GM23338 (cell line): Measurements from ENCODE around the gene SPA17. TPM values are rescaled to one million over a fixed set of nuclear protein-coding genes. Genes with fewer than 3 reads are reported as not detected.
A peak's percentile ranks its signal among the peaks of the same experiment; 100 is the strongest.

Experiments used
- ATAC-seq: fragments of 200-7000 bp; cut with Tn5 transposase; 3 replicates; pipeline ENCODE4 v1.9.1; 2020
- DNase-seq: peaks from one replicate; pipeline ENCODE4 v3.0.0-alpha.2; 2015; ENCODE audit warnings: low spot score
- H2AFZ ChIP-seq: fragments of 200-600 bp; sonication (generic); 2 replicates; pipeline ENCODE4 v1.8.0; 2016; ENCODE audit warnings: antibody characterized with exemption, mild to moderate bottlenecking, moderate library complexity
- H3F3A ChIP-seq: fragments of 200-600 bp; sonication (generic); replicated peaks from 2 replicates; pipeline ENCODE4 v1.8.0; 2017; ENCODE audit warnings: antibody characterized with exemption, mixed run types, low read depth
- H3K27ac ChIP-seq: fragments of 200-600 bp; sonication (generic); 2 replicates; pipeline ENCODE4 v1.6.1; 2016; ENCODE audit warnings: low read depth
- H3K27me3 ChIP-seq: fragments of 200-600 bp; sonication (generic); 2 replicates; pipeline ENCODE4 v1.8.0; 2016; ENCODE audit warnings: mild to moderate bottlenecking, mixed run types, moderate library complexity; ENCODE audit not compliant: insufficient read depth
- H3K36me3 ChIP-seq: fragments of 200-600 bp; sonication (generic); 2 replicates; pipeline ENCODE4 v1.8.0; 2016; ENCODE audit warnings: mild to moderate bottlenecking; ENCODE audit not compliant: insufficient read depth
- H3K4me1 ChIP-seq: fragments of 200-600 bp; sonication (generic); 2 replicates; pipeline ENCODE4 v1.8.0; 2016; ENCODE audit warnings: mild to moderate bottlenecking, moderate library complexity; ENCODE audit not compliant: insufficient read depth
- H3K4me2 ChIP-seq: fragments of 200-600 bp; sonication (generic); 2 replicates; pipeline ENCODE4 v1.7.1; 2017; ENCODE audit warnings: mixed run types
- H3K4me3 ChIP-seq: fragments of 200-600 bp; sonication (generic); 2 replicates; pipeline ENCODE4 v1.6.1; 2016; ENCODE audit warnings: mixed run types
- H3K79me2 ChIP-seq: fragments of 200-600 bp; sonication (generic); replicated peaks from 2 replicates; pipeline ENCODE4 v1.8.0; 2017; ENCODE audit warnings: mild to moderate bottlenecking; ENCODE audit not compliant: insufficient read depth
- H3K9me2 ChIP-seq: fragments of 200-600 bp; sonication (generic); 2 replicates; pipeline ENCODE4 v1.8.0; 2017; ENCODE audit not compliant: insufficient read depth
- H4K20me1 ChIP-seq: fragments of 200-600 bp; sonication (generic); replicated peaks from 2 replicates; pipeline ENCODE4 v1.8.0; 2017; ENCODE audit warnings: mild to moderate bottlenecking; ENCODE audit not compliant: insufficient read depth
- H3K27ac Mint-ChIP-seq: 2 replicates; pipeline ENCODE4 v1.8.0; 2020; ENCODE audit warnings: inconsistent platforms, mild to moderate bottlenecking, moderate library complexity, mixed read lengths
- H3K27me3 Mint-ChIP-seq: 3 replicates; pipeline ENCODE4 v1.8.0; 2022; ENCODE audit warnings: low read depth, mild to moderate bottlenecking, moderate library complexity, mixed read lengths, inconsistent platforms; ENCODE audit not compliant: insufficient read depth, poor library complexity
- H3K36me3 Mint-ChIP-seq: 3 replicates; pipeline ENCODE4 v1.8.0; 2021; ENCODE audit warnings: low read depth, mild to moderate bottlenecking, inconsistent platforms, moderate library complexity, mixed read lengths
- H3K4me1 Mint-ChIP-seq: 3 replicates; pipeline ENCODE4 v1.8.0; 2020; ENCODE audit warnings: mild to moderate bottlenecking, inconsistent platforms, mixed read lengths
- H3K4me3 Mint-ChIP-seq: 3 replicates; pipeline ENCODE4 v1.8.0; 2021; ENCODE audit warnings: moderate library complexity, mild to moderate bottlenecking, inconsistent platforms, mixed read lengths
- H3K9me3 Mint-ChIP-seq: 3 replicates; pipeline ENCODE4 v1.8.0; 2020; ENCODE audit warnings: moderate library complexity, mild to moderate bottlenecking, inconsistent platforms, mixed read lengths
- CREB1 ChIP-seq: fragments of 250-450 bp; sonication (Bioruptor Pico); IDR thresholded peaks from 2 replicates; pipeline ENCODE4 v1.5.0; 2020; ENCODE audit warnings: low read depth, mild to moderate bottlenecking, moderate library complexity
- CTCF ChIP-seq, 2 experiments: fragments of 200-600 bp in 1 of 2; sonication (generic) in 1 of 2; conservative IDR thresholded peaks; 2 replicates each; pipeline versions ENCODE4 v1.5.1 to v1.6.1; 2016 to 2017; ENCODE audit warnings: antibody characterized with exemption in 2 of 2, low read depth in 2 of 2, mild to moderate bottlenecking in 2 of 2, moderate library complexity in 1 of 2
- EZH2 ChIP-seq: fragments of 200-600 bp; sonication (generic); IDR thresholded peaks from one replicate; pipeline ENCODE4 v1.8.0; 2017; ENCODE audit warnings: antibody characterized with exemption, mild to moderate bottlenecking, low read depth; ENCODE audit not compliant: unreplicated experiment
- EZH2phosphoT487 ChIP-seq: fragments of 200-600 bp; sonication (generic); IDR thresholded peaks from one replicate; pipeline ENCODE4 v1.8.1; 2018; ENCODE audit warnings: antibody characterized with exemption; ENCODE audit not compliant: unreplicated experiment
- JUNB ChIP-seq: IDR thresholded peaks from one replicate; pipeline ENCODE4 v1.6.1; 2016; ENCODE audit warnings: antibody characterized with exemption; ENCODE audit not compliant: unreplicated experiment
- NANOG ChIP-seq: IDR thresholded peaks from 2 replicates; pipeline ENCODE4 v1.6.1; 2016; ENCODE audit warnings: antibody characterized with exemption, borderline replicate concordance
- POLR2AphosphoS5 ChIP-seq: IDR thresholded peaks from 2 replicates; pipeline ENCODE4 v1.6.1; 2016; ENCODE audit warnings: antibody characterized with exemption, low read depth
- STAT1 ChIP-seq: IDR thresholded peaks from one replicate; pipeline ENCODE4 v1.6.1; 2016; ENCODE audit warnings: antibody characterized with exemption; ENCODE audit not compliant: unreplicated experiment
- ZNF114 ChIP-seq: fragments of 250-450 bp; sonication (Bioruptor Pico); IDR thresholded peaks from 2 replicates; pipeline ENCODE4 v1.5.0; 2020; ENCODE audit warnings: mild to moderate bottlenecking, moderate library complexity
- ZNF331 ChIP-seq: fragments of 250-450 bp; sonication (Bioruptor Pico); IDR thresholded peaks from 2 replicates; pipeline ENCODE4 v1.5.0; 2020; ENCODE audit warnings: low read depth, mild to moderate bottlenecking, moderate library complexity
- polyA plus RNA-seq: library from polyadenylated mRNA; unstranded; fragments of >200 nt; fragmentation: Nextera tagmentation; extraction: Ambion mirVana; gene quantifications from 2 replicates; pipeline ENCODE4 v1.2.1, GENCODE V29; 2016
- total RNA-seq: library from RNA; depleted of rRNA; stranded (reverse); fragments of >200 nt; shearing (Covaris generic); gene quantifications from 2 replicates; pipeline ENCODE4 v1.2.3, GENCODE V29; 2014
- TF ChIP-seq, protein P1 (sequence below): IDR thresholded peaks from one replicate; pipeline ENCODE4 v1.6.1; 2018; ENCODE audit warnings: antibody characterized with exemption; ENCODE audit not compliant: unreplicated experiment
- TF ChIP-seq, protein P2 (sequence below): fragments of 250-450 bp; sonication (Bioruptor Pico); IDR thresholded peaks from 2 replicates; pipeline ENCODE4 v1.5.0; 2020; ENCODE audit warnings: mild to moderate bottlenecking, moderate library complexity
- TF ChIP-seq, protein P3 (sequence below): IDR thresholded peaks from 2 replicates; pipeline ENCODE4 v1.6.1; 2016; ENCODE audit warnings: antibody characterized with exemption

SPA17 gene
- total and polyA plus RNA-seq, 2 experiments from 2014 or later: 3.2 to 14.9 TPM

- ATAC-seq (peak; percentile 77), DNase-seq (peak; percentile 94)
- Histone ChIP-seq H3K27me3 (peaks cover 99% of the 10 kb centered on the region), H3F3A (peaks cover 5% of the 10 kb centered on the region; the same call in 1 of the 2 replicates), H3K79me2 (no peaks in the 10 kb centered on the region), H3K9me2 (no peaks in the 10 kb centered on the region), H3K36me3 (no peaks in the 10 kb centered on the region), H3K27ac (no peak overlapping the region), H3K4me3 (peak overlapping the region; percentile 90), H3K4me2 (peak overlapping the region; percentile 85), H2AFZ (peak overlapping the region; percentile 93), H4K20me1 (peaks cover 29% of the 10 kb centered on the region), H3K4me1 (peaks cover 31% of the 10 kb centered on the region)
- Mint-ChIP-seq H3K27me3 (peaks cover 99% of the 10 kb centered on the region), H3K27ac (no peak overlapping the region), H3K9me3 (no peaks in the 10 kb centered on the region), H3K36me3 (no peaks in the 10 kb centered on the region; the same call in 2 of the 3 replicates), H3K4me3 (peak overlapping the region; percentile 84), H3K4me1 (peaks cover 26% of the 10 kb centered on the region)
- TF ChIP-seq EZH2 (peak; percentile 52), CTCF (conservative IDR thresholded peaks at IDR 0.05; ENCODE audit: low read depth in 2 of 2) (peak; percentile 60 to 81), STAT1 (no peak), ZNF114 (CRISPR knock-in tag) (no peak), CREB1 (CRISPR knock-in tag) (no peak), NANOG (no peak), EZH2phosphoT487 (no peak), JUNB (no peak), ZNF331 (no peak), POLR2AphosphoS5 (no peak; the same call in 1 of the 2 replicates)
- TF ChIP-seq, protein P1, sequence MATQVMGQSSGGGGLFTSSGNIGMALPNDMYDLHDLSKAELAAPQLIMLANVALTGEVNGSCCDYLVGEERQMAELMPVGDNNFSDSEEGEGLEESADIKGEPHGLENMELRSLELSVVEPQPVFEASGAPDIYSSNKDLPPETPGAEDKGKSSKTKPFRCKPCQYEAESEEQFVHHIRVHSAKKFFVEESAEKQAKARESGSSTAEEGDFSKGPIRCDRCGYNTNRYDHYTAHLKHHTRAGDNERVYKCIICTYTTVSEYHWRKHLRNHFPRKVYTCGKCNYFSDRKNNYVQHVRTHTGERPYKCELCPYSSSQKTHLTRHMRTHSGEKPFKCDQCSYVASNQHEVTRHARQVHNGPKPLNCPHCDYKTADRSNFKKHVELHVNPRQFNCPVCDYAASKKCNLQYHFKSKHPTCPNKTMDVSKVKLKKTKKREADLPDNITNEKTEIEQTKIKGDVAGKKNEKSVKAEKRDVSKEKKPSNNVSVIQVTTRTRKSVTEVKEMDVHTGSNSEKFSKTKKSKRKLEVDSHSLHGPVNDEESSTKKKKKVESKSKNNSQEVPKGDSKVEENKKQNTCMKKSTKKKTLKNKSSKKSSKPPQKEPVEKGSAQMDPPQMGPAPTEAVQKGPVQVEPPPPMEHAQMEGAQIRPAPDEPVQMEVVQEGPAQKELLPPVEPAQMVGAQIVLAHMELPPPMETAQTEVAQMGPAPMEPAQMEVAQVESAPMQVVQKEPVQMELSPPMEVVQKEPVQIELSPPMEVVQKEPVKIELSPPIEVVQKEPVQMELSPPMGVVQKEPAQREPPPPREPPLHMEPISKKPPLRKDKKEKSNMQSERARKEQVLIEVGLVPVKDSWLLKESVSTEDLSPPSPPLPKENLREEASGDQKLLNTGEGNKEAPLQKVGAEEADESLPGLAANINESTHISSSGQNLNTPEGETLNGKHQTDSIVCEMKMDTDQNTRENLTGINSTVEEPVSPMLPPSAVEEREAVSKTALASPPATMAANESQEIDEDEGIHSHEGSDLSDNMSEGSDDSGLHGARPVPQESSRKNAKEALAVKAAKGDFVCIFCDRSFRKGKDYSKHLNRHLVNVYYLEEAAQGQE: no peak
- TF ChIP-seq, protein P2, sequence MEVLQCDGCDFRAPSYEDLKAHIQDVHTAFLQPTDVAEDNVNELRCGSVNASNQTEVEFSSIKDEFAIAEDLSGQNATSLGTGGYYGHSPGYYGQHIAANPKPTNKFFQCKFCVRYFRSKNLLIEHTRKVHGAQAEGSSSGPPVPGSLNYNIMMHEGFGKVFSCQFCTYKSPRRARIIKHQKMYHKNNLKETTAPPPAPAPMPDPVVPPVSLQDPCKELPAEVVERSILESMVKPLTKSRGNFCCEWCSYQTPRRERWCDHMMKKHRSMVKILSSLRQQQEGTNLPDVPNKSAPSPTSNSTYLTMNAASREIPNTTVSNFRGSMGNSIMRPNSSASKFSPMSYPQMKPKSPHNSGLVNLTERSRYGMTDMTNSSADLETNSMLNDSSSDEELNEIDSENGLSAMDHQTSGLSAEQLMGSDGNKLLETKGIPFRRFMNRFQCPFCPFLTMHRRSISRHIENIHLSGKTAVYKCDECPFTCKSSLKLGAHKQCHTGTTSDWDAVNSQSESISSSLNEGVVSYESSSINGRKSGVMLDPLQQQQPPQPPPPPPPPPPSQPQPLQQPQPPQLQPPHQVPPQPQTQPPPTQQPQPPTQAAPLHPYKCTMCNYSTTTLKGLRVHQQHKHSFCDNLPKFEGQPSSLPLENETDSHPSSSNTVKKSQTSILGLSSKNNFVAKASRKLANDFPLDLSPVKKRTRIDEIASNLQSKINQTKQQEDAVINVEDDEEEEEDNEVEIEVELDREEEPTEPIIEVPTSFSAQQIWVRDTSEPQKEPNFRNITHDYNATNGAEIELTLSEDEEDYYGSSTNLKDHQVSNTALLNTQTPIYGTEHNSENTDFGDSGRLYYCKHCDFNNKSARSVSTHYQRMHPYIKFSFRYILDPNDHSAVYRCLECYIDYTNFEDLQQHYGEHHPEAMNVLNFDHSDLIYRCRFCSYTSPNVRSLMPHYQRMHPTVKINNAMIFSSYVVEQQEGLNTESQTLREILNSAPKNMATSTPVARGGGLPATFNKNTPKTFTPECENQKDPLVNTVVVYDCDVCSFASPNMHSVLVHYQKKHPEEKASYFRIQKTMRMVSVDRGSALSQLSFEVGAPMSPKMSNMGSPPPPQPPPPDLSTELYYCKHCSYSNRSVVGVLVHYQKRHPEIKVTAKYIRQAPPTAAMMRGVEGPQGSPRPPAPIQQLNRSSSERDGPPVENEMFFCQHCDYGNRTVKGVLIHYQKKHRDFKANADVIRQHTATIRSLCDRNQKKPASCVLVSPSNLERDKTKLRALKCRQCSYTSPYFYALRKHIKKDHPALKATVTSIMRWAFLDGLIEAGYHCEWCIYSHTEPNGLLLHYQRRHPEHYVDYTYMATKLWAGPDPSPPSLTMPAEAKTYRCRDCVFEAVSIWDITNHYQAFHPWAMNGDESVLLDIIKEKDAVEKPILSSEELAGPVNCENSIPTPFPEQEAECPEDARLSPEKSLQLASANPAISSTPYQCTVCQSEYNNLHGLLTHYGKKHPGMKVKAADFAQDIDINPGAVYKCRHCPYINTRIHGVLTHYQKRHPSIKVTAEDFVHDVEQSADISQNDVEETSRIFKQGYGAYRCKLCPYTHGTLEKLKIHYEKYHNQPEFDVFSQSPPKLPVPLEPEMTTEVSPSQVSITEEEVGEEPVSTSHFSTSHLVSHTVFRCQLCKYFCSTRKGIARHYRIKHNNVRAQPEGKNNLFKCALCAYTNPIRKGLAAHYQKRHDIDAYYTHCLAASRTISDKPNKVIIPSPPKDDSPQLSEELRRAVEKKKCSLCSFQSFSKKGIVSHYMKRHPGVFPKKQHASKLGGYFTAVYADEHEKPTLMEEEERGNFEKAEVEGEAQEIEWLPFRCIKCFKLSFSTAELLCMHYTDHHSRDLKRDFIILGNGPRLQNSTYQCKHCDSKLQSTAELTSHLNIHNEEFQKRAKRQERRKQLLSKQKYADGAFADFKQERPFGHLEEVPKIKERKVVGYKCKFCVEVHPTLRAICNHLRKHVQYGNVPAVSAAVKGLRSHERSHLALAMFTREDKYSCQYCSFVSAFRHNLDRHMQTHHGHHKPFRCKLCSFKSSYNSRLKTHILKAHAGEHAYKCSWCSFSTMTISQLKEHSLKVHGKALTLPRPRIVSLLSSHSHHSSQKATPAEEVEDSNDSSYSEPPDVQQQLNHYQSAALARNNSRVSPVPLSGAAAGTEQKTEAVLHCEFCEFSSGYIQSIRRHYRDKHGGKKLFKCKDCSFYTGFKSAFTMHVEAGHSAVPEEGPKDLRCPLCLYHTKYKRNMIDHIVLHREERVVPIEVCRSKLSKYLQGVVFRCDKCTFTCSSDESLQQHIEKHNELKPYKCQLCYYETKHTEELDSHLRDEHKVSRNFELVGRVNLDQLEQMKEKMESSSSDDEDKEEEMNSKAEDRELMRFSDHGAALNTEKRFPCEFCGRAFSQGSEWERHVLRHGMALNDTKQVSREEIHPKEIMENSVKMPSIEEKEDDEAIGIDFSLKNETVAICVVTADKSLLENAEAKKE (CRISPR knock-in tag): no peak
- TF ChIP-seq, protein P3, sequence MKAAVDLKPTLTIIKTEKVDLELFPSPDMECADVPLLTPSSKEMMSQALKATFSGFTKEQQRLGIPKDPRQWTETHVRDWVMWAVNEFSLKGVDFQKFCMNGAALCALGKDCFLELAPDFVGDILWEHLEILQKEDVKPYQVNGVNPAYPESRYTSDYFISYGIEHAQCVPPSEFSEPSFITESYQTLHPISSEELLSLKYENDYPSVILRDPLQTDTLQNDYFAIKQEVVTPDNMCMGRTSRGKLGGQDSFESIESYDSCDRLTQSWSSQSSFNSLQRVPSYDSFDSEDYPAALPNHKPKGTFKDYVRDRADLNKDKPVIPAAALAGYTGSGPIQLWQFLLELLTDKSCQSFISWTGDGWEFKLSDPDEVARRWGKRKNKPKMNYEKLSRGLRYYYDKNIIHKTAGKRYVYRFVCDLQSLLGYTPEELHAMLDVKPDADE: peak; percentile 36; the same call in 1 of the 2 replicates
Measured at GRCh38 chr11:124746621-124747243, 73.0 kb downstream of the SPA17 start.
